Measurements from ENCODE around the gene CR1. TPM values are rescaled to one million over a fixed set of nuclear protein-coding genes. Genes with fewer than 3 reads are reported as not detected.

Gene CR1
- total and polyA plus RNA-seq, 8 donors, result 0.39 to 37.4 (median 0.79) TPM

- ATAC-seq (no peak), DNase-seq (no peak)
- Histone ChIP-seq H3K4me1 (peaks cover 0 to 10% of the 10 kb centered on the region in 2 donors), H3K27ac (no peak overlapping the region), H3K36me3 (no peaks in the 10 kb centered on the region), H3K9me3 (no peaks in the 10 kb centered on the region), H3K27me3 (peaks cover 20 to 46% of the 10 kb centered on the region in 2 donors), H3K4me3 (no peak overlapping the region)
- no peak for TF ChIP-seq CTCF (IDR thresholded peaks at IDR 0.05)
- intact Hi-C loops (cut with DNase I), result no loop called here
Observed at GRCh38 chr1:207501071-207501470, 5.1 kb downstream of the CR1 start.

GRCh38 chr1:207502726-207503125 is 6.8 kb downstream of the CR1 start:
- DNase-seq (no peak), ATAC-seq (no peak)
- Histone ChIP-seq H3K9me3 (no peaks in the 10 kb centered on the region), H3K4me3 (no peak overlapping the region), H3K27ac (no peak overlapping the region), H3K4me1 (peaks cover 0 to 7% of the 10 kb centered on the region in 2 donors), H3K36me3 (peaks cover 0 to 14% of the 10 kb centered on the region in 2 donors), H3K27me3 (peaks cover 6 to 30% of the 10 kb centered on the region in 2 donors)
- intact Hi-C loops (cut with DNase I), result no loop called here
- TF ChIP-seq CTCF (IDR thresholded peaks at IDR 0.05), result no peak

- H3K27me3 ChIP-seq, result peaks cover 6 to 21% of the 10 kb centered on the region in 2 donors
- no peaks in the 10 kb centered on the region for H3K9me3 ChIP-seq
- H3K4me1 ChIP-seq, result peaks cover 0 to 5% of the 10 kb centered on the region in 2 donors
- H3K27ac ChIP-seq, result no peak overlapping the region
- no peak for DNase-seq
- H3K36me3 ChIP-seq, result peaks cover 0 to 25% of the 10 kb centered on the region in 2 donors
- ATAC-seq, result no peak
- TF ChIP-seq CTCF (IDR thresholded peaks at IDR 0.05), result no peak
- intact Hi-C loops (cut with DNase I), result no loop called here
- no peak overlapping the region for H3K4me3 ChIP-seq
Observed at GRCh38 chr1:207503950-207504349, 8.0 kb downstream of the CR1 start.

GRCh38 chr1:207504438-207504837 is 8.5 kb downstream of the CR1 start:
- Histone ChIP-seq H3K27ac (no peak overlapping the region), H3K36me3 (peaks cover 0 to 27% of the 10 kb centered on the region in 2 donors), H3K9me3 (no peaks in the 10 kb centered on the region), H3K4me1 (peaks cover 0 to under 1% of the 10 kb centered on the region in 2 donors), H3K27me3 (peaks cover 6 to 21% of the 10 kb centered on the region in 2 donors), H3K4me3 (no peak overlapping the region)
- intact Hi-C loops (cut with DNase I), result no loop called here
- TF ChIP-seq CTCF (IDR thresholded peaks at IDR 0.05), result no peak
- ATAC-seq, result no peak
- DNase-seq, result no peak

- no peak overlapping the region for H3K4me3 ChIP-seq
- no peaks in the 10 kb centered on the region for H3K27me3 ChIP-seq
- peaks cover 0 to 47% of the 10 kb centered on the region in 2 donors for H3K36me3 ChIP-seq
- TF ChIP-seq CTCF (IDR thresholded peaks at IDR 0.05), result no peak
- no peaks in the 10 kb centered on the region for H3K9me3 ChIP-seq
- ATAC-seq, result no peak
- intact Hi-C loops (cut with DNase I), result no loop called here
- no peak for DNase-seq
- H3K27ac ChIP-seq, result no peak overlapping the region
- no peaks in the 10 kb centered on the region for H3K4me1 ChIP-seq
Observed at GRCh38 chr1:207510444-207510843, 14.5 kb downstream of the CR1 start.

All from left lung (tissue), 10 donors.